Measurements from ENCODE around the gene YPEL2. TPM values are rescaled to one million over a fixed set of nuclear protein-coding genes. Genes with fewer than 3 reads are reported as not detected.

YPEL2 gene
- total RNA-seq, 2 donors from 2014 or later = 26.7 to 27.0 TPM

- no peaks in the 10 kb centered on the region for H3K27me3 ChIP-seq
- WGBS, 2 donors = 60 to 69% methylated on average over 7 of the region's 7 CpGs
- no peaks in the 10 kb centered on the region for H3K9me3 ChIP-seq
- H3K4me3 ChIP-seq = no peak overlapping the region
- peak overlapping the region in 3 of 4 donors; percentile 7 to 48 (median 43) for H3K27ac ChIP-seq
- H3K4me1 ChIP-seq = peaks cover 74% of the 10 kb centered on the region
- H3K36me3 ChIP-seq (replicated peaks in 1 of 2; ENCODE audit: insufficient read depth in 1 of 2, low read depth in 2 of 2) = no peaks in the 10 kb centered on the region
- no peak for DNase-seq
- TF ChIP-seq POLR2A (IDR thresholded peaks at IDR 0.05) (no peak), CTCF (IDR thresholded peaks at IDR 0.05) (no peak)
- intact Hi-C loops (cut with DNase I) = no loop called here
- ATAC-seq = no peak
Observed at GRCh38 chr17:59361916-59362810, 30.7 kb downstream of the YPEL2 start.

GRCh38 chr17:59362811-59363205, 31.4 kb downstream of the YPEL2 start:
- no peak for ATAC-seq
- WGBS, 2 donors = 59 to 87% methylated on average over 2 of the region's 2 CpGs
- TF ChIP-seq CTCF (IDR thresholded peaks at IDR 0.05) (no peak), POLR2A (IDR thresholded peaks at IDR 0.05) (no peak)
- Histone ChIP-seq H3K4me3 (no peak overlapping the region), H3K36me3 (replicated peaks in 1 of 2; ENCODE audit: insufficient read depth in 1 of 2, low read depth in 2 of 2) (no peaks in the 10 kb centered on the region), H3K27ac (peak overlapping the region in 3 of 4 donors; percentile 7 to 48 (median 43)), H3K27me3 (no peaks in the 10 kb centered on the region), H3K4me1 (peaks cover 76% of the 10 kb centered on the region), H3K9me3 (no peaks in the 10 kb centered on the region)
- intact Hi-C loops (cut with DNase I) = no loop called here
- DNase-seq = no peak

GRCh38 chr17:59365383-59365981, 34.0 kb downstream of the YPEL2 start:
- peaks cover 95% of the 10 kb centered on the region for H3K4me1 ChIP-seq
- ATAC-seq = no peak
- no peak for TF ChIP-seq POLR2A (IDR thresholded peaks at IDR 0.05)
- TF ChIP-seq CTCF (IDR thresholded peaks at IDR 0.05) = no peak

GRCh38 chr17:59366040-59366757, 34.7 kb downstream of the YPEL2 start:
- TF ChIP-seq POLR2A (IDR thresholded peaks at IDR 0.05) = no peak
- TF ChIP-seq CTCF (IDR thresholded peaks at IDR 0.05) = peak in 2 of 7 experiments; percentile 14 to 19
- WGBS, 2 donors = 5 to 14% methylated on average over 9 to 10 of the region's 10 CpGs
- H3K27me3 ChIP-seq = no peaks in the 10 kb centered on the region
- no peak overlapping the region for H3K4me3 ChIP-seq
- DNase-seq (peak; percentile 44 to 63 (median 58)), ATAC-seq (peak; percentile 36)
- no peaks in the 10 kb centered on the region for H3K36me3 ChIP-seq (replicated peaks in 1 of 2; ENCODE audit: insufficient read depth in 1 of 2, low read depth in 2 of 2)
- intact Hi-C loops (cut with DNase I) = no loop called here
- H3K9me3 ChIP-seq = no peaks in the 10 kb centered on the region
- peak overlapping the region; percentile 80 to 91 (median 85) for H3K27ac ChIP-seq
- peaks cover 97% of the 10 kb centered on the region for H3K4me1 ChIP-seq

More at GRCh38 chr17:59365383-59365981, 34.0 kb downstream of the YPEL2 start:
- H3K9me3 ChIP-seq = no peaks in the 10 kb centered on the region
- H3K27ac ChIP-seq = peak overlapping the region; percentile 80 to 91 (median 85)
- H3K36me3 ChIP-seq (replicated peaks in 1 of 2; ENCODE audit: insufficient read depth in 1 of 2, low read depth in 2 of 2) = no peaks in the 10 kb centered on the region
- no peak for DNase-seq
- H3K27me3 ChIP-seq = no peaks in the 10 kb centered on the region
- intact Hi-C loops (cut with DNase I) = no loop called here
- WGBS, 2 donors = 6 to 31% methylated on average over 3 to 4 of the region's 4 CpGs
- H3K4me3 ChIP-seq = no peak overlapping the region

Measured in body of pancreas (tissue), 4 donors.